Choroid plexus epithelial cell (primary cell): Measurements from ENCODE around the gene ADA.
A peak's percentile ranks its signal among the peaks of the same experiment; 100 is the strongest.
"Not testable (repeated sequence)": the region's sequence is repeated elsewhere in the genome, so short reads cannot be mapped to it uniquely, and the experiment has no call there.

ENCODE experiments used
- DNase-seq: peaks from one replicate; pipeline ENCODE4 v3.0.0-alpha.2; 2010; ENCODE audit warnings: low read depth
- H3K4me3 ChIP-seq: 2 replicates; pipeline ENCODE4 v1.5.1; 2011; ENCODE audit warnings: low read depth, mild to moderate bottlenecking, control low read depth, low read length, moderate library complexity
- CTCF ChIP-seq: conservative IDR thresholded peaks from 2 replicates; pipeline ENCODE4 v1.5.1; 2011; ENCODE audit warnings: low read depth, mild to moderate bottlenecking, control low read depth, inconsistent platforms, low read length, moderate library complexity

ADA gene

DNA sequence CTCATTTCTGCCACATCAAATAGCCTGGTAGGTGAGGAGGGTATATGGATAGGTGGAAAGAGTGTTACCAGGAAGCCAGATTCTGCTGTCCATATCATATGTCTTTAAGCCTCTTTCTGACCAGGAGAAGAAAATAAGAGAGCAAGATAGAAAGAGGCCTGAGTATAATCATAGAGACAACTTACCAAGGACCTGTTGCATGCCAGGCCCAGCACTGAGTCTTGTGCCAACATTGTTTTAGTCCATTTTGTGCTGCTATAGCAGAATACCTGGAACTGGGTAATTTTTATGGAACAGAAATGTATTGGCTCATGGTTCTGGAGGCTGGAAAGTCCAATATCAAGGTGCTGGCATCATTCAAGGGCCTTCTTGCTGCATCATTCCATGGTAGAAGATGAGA is 7.3 kb upstream of the ADA start:
- no peak for DNase-seq
- no peak for TF ChIP-seq CTCF
- no peak overlapping the region for H3K4me3 ChIP-seq

- H3K4me3 ChIP-seq = no peak overlapping the region
- TF ChIP-seq CTCF = no peak
- no peak for DNase-seq
Observed at GRCh38 chr20:44657875-44658274, 6.4 kb upstream of the ADA start.

DNA sequence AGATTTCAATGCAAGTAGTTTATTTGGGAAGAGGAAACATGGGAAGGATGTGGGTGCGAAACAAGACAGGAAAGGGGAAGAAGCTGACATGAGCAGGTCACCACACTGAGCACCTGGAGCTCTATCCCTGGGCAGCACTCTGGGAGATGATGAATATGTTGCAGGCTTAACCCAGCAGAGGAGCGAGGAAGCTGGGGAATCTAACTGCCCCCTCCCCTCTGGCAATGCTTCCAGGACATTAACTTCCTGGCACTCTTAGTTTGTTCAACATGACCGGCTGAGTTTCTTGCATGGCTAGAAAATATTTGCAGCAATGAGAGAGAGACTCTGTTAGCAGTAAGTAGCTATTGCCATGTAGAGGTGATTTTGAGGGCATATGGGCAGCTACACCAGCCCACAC is 4.9 kb upstream of the ADA start:
- no peak overlapping the region for H3K4me3 ChIP-seq
- no peak for TF ChIP-seq CTCF
- no peak for DNase-seq

DNA sequence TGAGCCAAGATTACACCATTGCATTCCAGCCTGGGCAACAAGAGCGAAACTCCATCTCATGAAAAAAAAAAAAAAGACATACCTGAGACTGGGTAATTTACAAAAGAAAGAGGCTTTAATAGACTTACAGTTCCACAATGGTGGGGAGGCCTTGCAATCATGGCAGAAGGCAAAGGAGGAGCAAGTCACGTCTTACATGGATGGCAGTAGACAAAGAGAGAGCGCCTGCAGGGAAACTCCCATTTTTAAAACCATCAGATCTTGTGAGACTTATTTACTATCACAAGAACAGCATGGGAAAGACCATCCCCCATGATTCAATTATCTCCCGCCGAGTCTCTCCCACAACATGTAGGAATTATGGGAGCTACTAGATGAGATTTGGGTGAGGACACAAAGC is 2.7 kb upstream of the ADA start:
- DNase-seq, H3K4me3 ChIP-seq: not testable (repeated sequence)

GRCh38 chr20:44653546-44653945 is 2.0 kb upstream of the ADA start:
- no peak for TF ChIP-seq CTCF
- H3K4me3 ChIP-seq = no peak overlapping the region

DNA sequence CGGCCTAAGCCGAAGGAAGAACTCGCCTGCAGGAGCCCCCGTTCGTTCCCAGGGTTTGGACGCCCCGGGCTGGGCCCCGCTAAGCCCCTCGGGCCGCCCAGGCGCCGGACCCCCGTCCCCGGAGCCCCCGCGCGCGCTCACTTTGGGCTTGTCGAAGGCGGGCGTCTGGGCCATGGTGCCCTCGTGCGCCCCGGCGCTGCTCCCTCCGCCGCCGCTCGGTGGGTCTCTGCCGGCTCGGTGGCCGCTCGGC is 140 bp downstream of the ADA start:
- no peak for DNase-seq
- peak overlapping the region; percentile 67 for H3K4me3 ChIP-seq
- TF ChIP-seq CTCF = no peak

More at GRCh38 chr20:44653546-44653945, 2.0 kb upstream of the ADA start:
- DNase-seq = no peak

DNA sequence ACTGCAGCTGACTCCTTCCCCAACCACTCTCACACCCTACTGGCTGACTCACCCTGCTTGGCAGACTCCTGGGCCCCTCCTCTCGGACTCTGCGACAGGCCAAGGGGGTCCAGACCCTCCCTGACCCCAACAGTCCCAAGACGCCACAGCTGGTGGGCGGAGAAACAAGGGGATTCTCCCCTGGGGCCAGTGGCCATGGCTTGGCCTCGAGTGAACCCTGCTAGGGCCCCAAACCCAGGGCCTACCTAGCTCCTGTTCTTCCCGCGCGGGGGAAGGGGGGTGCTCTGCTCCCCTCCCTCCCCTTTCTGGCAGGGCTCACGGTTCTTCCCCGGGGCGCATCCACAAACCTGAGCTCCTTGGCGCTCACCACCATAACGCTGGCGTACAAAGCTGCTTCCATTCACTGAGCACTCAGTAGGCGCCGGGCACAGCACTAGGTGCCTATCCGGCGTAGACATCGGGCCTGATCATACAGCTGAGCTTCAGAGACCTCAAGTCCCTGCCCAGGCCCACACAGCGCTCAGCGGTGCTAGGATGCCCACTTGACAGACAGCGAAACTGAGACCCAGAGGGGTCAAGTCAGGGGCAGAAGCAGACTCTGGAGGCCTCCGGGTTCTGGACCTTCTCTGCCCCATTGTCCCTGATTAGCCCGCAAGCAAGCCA is 597 bp downstream of the ADA start:
- peak overlapping the region; percentile 67 for H3K4me3 ChIP-seq
- no peak for TF ChIP-seq CTCF
- no peak for DNase-seq

- H3K4me3 ChIP-seq = no peak overlapping the region
- no peak for DNase-seq
- no peak for TF ChIP-seq CTCF
Observed at GRCh38 chr20:44649976-44650375, 1.5 kb downstream of the ADA start.
